ENCODE data around the gene GRID1.

The GRID1 gene

GRCh38 chr10:86339226-86339865 lies 27.2 kb downstream of the GRID1 start:
- Mint-ChIP-seq H3K9me3 (no peaks in the 10 kb centered on the region), H3K27ac (no peak overlapping the region), H3K36me3 (ENCODE audit: low read depth) (no peaks in the 10 kb centered on the region), H3K4me1 (peaks cover 4% of the 10 kb centered on the region), H3K4me3 (no peak overlapping the region), H3K27me3 (ENCODE audit: low read depth) (peaks cover 9% of the 10 kb centered on the region)
- TF ChIP-seq CTCF (IDR thresholded peaks at IDR 0.05; ENCODE audit: unreplicated experiment in 3 of 3): no peak

- H3K36me3 Mint-ChIP-seq (ENCODE audit: low read depth): no peaks in the 10 kb centered on the region
- no peaks in the 10 kb centered on the region for H3K9me3 Mint-ChIP-seq
- peaks cover 17% of the 10 kb centered on the region for H3K27me3 Mint-ChIP-seq (ENCODE audit: low read depth)
- peaks cover 4% of the 10 kb centered on the region for H3K4me1 Mint-ChIP-seq
- no peak overlapping the region for H3K4me3 Mint-ChIP-seq
- no peak overlapping the region for H3K27ac Mint-ChIP-seq
- no peak for TF ChIP-seq CTCF (IDR thresholded peaks at IDR 0.05; ENCODE audit: unreplicated experiment in 3 of 3)
Measured at GRCh38 chr10:86337121-86337601, 29.4 kb downstream of the GRID1 start.

GRCh38 chr10:86336341-86336740 lies 30.3 kb downstream of the GRID1 start:
- no peaks in the 10 kb centered on the region for H3K9me3 Mint-ChIP-seq
- no peaks in the 10 kb centered on the region for H3K36me3 Mint-ChIP-seq (ENCODE audit: low read depth)
- peaks cover 4% of the 10 kb centered on the region for H3K4me1 Mint-ChIP-seq
- peaks cover 16% of the 10 kb centered on the region for H3K27me3 Mint-ChIP-seq (ENCODE audit: low read depth)
- H3K27ac Mint-ChIP-seq: no peak overlapping the region
- no peak overlapping the region for H3K4me3 Mint-ChIP-seq
- TF ChIP-seq CTCF (IDR thresholded peaks at IDR 0.05; ENCODE audit: unreplicated experiment in 3 of 3): no peak

- H3K4me3 Mint-ChIP-seq: no peak overlapping the region
- H3K27me3 Mint-ChIP-seq (ENCODE audit: low read depth): peaks cover 11% of the 10 kb centered on the region
- H3K4me1 Mint-ChIP-seq: peaks cover 4% of the 10 kb centered on the region
- H3K36me3 Mint-ChIP-seq (ENCODE audit: low read depth): no peaks in the 10 kb centered on the region
- no peak for TF ChIP-seq CTCF (IDR thresholded peaks at IDR 0.05; ENCODE audit: unreplicated experiment in 3 of 3)
- no peak overlapping the region for H3K27ac Mint-ChIP-seq
- H3K9me3 Mint-ChIP-seq: no peaks in the 10 kb centered on the region
Measured at GRCh38 chr10:86335831-86336230, 30.8 kb downstream of the GRID1 start.

GRCh38 chr10:86335257-86335656 lies 31.3 kb downstream of the GRID1 start:
- TF ChIP-seq CTCF (IDR thresholded peaks at IDR 0.05; ENCODE audit: unreplicated experiment in 3 of 3): no peak
- H3K27me3 Mint-ChIP-seq (ENCODE audit: low read depth): peaks cover 11% of the 10 kb centered on the region
- H3K36me3 Mint-ChIP-seq (ENCODE audit: low read depth): no peaks in the 10 kb centered on the region
- H3K4me3 Mint-ChIP-seq: no peak overlapping the region
- no peaks in the 10 kb centered on the region for H3K9me3 Mint-ChIP-seq
- H3K27ac Mint-ChIP-seq: no peak overlapping the region
- peaks cover under 1% of the 10 kb centered on the region for H3K4me1 Mint-ChIP-seq

GRCh38 chr10:86334488-86335085 lies 32.0 kb downstream of the GRID1 start:
- TF ChIP-seq CTCF (IDR thresholded peaks at IDR 0.05; ENCODE audit: unreplicated experiment in 3 of 3): no peak
- no peaks in the 10 kb centered on the region for H3K36me3 Mint-ChIP-seq (ENCODE audit: low read depth)
- peaks cover 18% of the 10 kb centered on the region for H3K27me3 Mint-ChIP-seq (ENCODE audit: low read depth)

More at GRCh38 chr10:86334488-86335085, 32.0 kb downstream of the GRID1 start:
- Mint-ChIP-seq H3K27ac (no peak overlapping the region), H3K4me1 (no peaks in the 10 kb centered on the region), H3K4me3 (no peak overlapping the region), H3K9me3 (no peaks in the 10 kb centered on the region)

Data from nephron (organoid).